K562 treated with DMSO at 1 percent for 12 hours (cell line): ENCODE data around the gene LRP4. TPM values are rescaled to one million over a fixed set of nuclear protein-coding genes. Genes with fewer than 3 reads are reported as not detected.

Experiments
- total RNA-seq: library from RNA; unstranded; fragments of 300-600 nt; gene quantifications from 2 replicates; pipeline ENCODE4 v1.2.3, GENCODE V29; 2022; ENCODE audit not compliant: insufficient read depth

Gene LRP4, protein sequence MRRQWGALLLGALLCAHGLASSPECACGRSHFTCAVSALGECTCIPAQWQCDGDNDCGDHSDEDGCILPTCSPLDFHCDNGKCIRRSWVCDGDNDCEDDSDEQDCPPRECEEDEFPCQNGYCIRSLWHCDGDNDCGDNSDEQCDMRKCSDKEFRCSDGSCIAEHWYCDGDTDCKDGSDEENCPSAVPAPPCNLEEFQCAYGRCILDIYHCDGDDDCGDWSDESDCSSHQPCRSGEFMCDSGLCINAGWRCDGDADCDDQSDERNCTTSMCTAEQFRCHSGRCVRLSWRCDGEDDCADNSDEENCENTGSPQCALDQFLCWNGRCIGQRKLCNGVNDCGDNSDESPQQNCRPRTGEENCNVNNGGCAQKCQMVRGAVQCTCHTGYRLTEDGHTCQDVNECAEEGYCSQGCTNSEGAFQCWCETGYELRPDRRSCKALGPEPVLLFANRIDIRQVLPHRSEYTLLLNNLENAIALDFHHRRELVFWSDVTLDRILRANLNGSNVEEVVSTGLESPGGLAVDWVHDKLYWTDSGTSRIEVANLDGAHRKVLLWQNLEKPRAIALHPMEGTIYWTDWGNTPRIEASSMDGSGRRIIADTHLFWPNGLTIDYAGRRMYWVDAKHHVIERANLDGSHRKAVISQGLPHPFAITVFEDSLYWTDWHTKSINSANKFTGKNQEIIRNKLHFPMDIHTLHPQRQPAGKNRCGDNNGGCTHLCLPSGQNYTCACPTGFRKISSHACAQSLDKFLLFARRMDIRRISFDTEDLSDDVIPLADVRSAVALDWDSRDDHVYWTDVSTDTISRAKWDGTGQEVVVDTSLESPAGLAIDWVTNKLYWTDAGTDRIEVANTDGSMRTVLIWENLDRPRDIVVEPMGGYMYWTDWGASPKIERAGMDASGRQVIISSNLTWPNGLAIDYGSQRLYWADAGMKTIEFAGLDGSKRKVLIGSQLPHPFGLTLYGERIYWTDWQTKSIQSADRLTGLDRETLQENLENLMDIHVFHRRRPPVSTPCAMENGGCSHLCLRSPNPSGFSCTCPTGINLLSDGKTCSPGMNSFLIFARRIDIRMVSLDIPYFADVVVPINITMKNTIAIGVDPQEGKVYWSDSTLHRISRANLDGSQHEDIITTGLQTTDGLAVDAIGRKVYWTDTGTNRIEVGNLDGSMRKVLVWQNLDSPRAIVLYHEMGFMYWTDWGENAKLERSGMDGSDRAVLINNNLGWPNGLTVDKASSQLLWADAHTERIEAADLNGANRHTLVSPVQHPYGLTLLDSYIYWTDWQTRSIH (N-terminal part only)
- 0.91 TPM in 1 of 2 replicates, not detected in the other for total RNA-seq

DNA sequence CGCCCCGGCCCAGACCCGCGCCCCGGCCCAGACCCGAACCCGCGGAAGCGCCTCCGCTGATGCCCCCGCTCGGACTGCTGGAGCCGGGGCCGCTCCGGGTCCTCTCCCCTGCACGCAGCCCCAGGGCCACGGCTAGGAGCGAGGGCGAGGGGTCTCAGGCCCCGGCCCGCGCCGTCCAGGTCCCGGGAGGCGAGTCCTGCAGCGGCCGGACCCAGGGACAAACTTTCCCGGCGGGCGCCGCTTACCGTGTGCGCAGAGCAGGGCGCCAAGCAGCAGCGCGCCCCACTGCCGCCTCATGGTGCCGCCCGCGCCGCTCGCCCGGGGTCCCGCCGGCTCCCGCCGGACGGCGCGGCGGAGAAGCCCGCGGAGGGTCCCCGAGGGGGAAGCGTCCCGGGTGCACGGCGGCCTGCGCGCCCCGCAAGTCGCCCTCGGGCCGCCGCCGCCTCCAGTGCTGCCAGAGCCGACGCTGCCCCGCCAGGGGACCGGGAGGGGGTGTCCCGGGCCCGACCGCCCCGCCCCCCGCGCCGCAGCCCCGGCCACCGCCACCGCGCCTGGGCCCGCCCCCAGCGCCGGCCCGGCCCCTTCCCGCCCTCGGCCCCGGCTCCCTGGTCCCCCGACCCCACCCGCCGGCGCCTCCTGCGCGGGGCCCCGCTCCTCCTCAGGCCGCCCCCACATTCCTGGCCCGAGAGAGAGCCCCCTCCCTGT is at the start of gene LRP4:
Gene LRP4 (minus strand): TSS at position 468 of the 705 bp plus-strand sequence. CDS start 171 bp downstream, at position 297.

GRCh38 chr11:46936138-46937110 is 18.1 kb upstream of the LRP4 start, which contains the start of gene CSTPP1:
TSS of gene CSTPP1 (plus strand) at chr11:46936761. CDS start at chr11:46936806, 45 bp downstream.

DNA sequence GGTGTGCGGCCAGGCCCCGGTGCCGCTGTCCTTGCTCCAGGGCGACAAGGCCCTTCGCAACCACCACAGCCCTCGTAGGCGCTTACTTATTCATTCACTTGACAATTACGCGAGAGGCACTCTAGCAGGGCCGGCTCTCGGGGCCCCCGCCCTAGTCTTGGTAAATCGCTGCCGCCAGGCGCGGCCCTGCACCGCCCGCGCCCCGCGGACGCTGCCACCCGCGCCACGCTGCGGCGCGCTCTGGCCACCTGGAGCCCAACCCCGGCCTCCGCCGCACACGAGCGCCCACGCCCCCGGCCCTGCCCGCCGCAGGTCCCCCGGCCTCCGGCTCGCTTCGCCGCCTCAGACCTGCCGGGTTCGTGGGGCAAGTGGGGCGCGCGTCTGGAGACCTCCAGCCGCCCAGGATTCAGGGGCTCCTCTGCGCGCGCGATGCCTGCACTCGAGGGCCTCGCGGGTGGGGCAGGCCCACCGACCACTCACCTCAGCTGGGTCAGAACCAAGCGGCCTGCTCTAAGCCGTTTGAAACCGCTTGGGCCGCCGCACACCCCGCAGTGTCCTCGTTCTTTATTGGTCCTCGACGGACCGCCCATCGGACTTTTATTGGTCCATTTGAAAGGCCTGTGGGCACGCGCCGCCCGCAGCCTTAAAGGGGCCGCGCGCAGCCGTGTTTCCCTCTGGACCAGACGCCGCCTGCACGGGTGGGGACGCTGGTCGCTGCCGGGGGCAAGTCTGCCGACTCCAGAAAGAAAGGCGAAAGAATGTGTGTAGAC is 72.4 kb downstream of the LRP4 start, which contains the start of gene CKAP5:
Gene CKAP5 (minus strand): TSS at position 541 of the 770 bp plus-strand sequence. CDS start 25,049 bp downstream, outside the sequence.

Other genes with a start within 250 kb of the LRP4 start
- gene ARHGAP1, start 217.9 kb downstream of the LRP4 start, total RNA-seq: 12.3 and 26.3 TPM in 2 replicates
- gene ZNF408, start 217.5 kb downstream of the LRP4 start, total RNA-seq: 11.5 and 14.0 TPM in 2 replicates
- gene F2, start 199.3 kb downstream of the LRP4 start, total RNA-seq: not detected in 2 replicates
- gene CKAP5, start 72.3 kb downstream of the LRP4 start, total RNA-seq: 26.1 and 84.9 TPM in 2 replicates
- gene CSTPP1, start 18.2 kb upstream of the LRP4 start, total RNA-seq: 22.3 and 27.0 TPM in 2 replicates